Activated gamma-delta T cell treated with Interleukin-2 at 50 U/mL for 16 hours (primary cell): Measurements from ENCODE around the gene SPATA6.
"Not testable (repeated sequence)": the region's sequence is repeated elsewhere in the genome, so short reads cannot be mapped to it uniquely, and the experiment has no call there.

ENCODE experiments used
- DNase-seq: peaks from one replicate; pipeline ENCODE4 v3.0.0-alpha.2; 2020

SPATA6 gene

GRCh38 chr1:48338257-48338656 is 133.7 kb downstream of the SPATA6 start:
- no peak for DNase-seq

GRCh38 chr1:48333316-48333715 is 138.7 kb downstream of the SPATA6 start:
- no peak for DNase-seq

GRCh38 chr1:48332115-48332514 is 139.9 kb downstream of the SPATA6 start:
- no peak for DNase-seq

- no peak for DNase-seq
Observed at GRCh38 chr1:48329905-48330304, 142.1 kb downstream of the SPATA6 start.

GRCh38 chr1:48329486-48329885 is 142.5 kb downstream of the SPATA6 start:
- no peak for DNase-seq

GRCh38 chr1:48311829-48312228 is 160.2 kb downstream of the SPATA6 start:
- DNase-seq = not testable (repeated sequence)

- no peak for DNase-seq
Observed at GRCh38 chr1:48309564-48310082, 162.4 kb downstream of the SPATA6 start.

- DNase-seq = no peak
Observed at GRCh38 chr1:48302652-48303051, 169.4 kb downstream of the SPATA6 start.

- no peak for DNase-seq
Observed at GRCh38 chr1:48294656-48295055, 177.3 kb downstream of the SPATA6 start.

GRCh38 chr1:48294094-48294493 is 177.9 kb downstream of the SPATA6 start:
- DNase-seq = not testable (repeated sequence)

GRCh38 chr1:48292706-48293105 is 179.3 kb downstream of the SPATA6 start:
- DNase-seq = no peak

GRCh38 chr1:48291421-48291820 is 180.6 kb downstream of the SPATA6 start:
- DNase-seq = no peak

GRCh38 chr1:48285525-48285924 is 186.5 kb downstream of the SPATA6 start:
- DNase-seq = no peak

GRCh38 chr1:48284696-48285420 is 187.1 kb downstream of the SPATA6 start:
- not testable (repeated sequence) for DNase-seq

- DNase-seq = not testable (repeated sequence)
Observed at GRCh38 chr1:48282329-48282728, 189.7 kb downstream of the SPATA6 start.

GRCh38 chr1:48277437-48277836 is 194.6 kb downstream of the SPATA6 start:
- not testable (repeated sequence) for DNase-seq

- no peak for DNase-seq
Observed at GRCh38 chr1:48266576-48266975, 205.4 kb downstream of the SPATA6 start.

- no peak for DNase-seq
Observed at GRCh38 chr1:48263041-48263440, 209.0 kb downstream of the SPATA6 start.

GRCh38 chr1:48261881-48262400 is 210.1 kb downstream of the SPATA6 start:
- no peak for DNase-seq

GRCh38 chr1:48258106-48258505 is 213.9 kb downstream of the SPATA6 start:
- DNase-seq = no peak

- no peak for DNase-seq
Observed at GRCh38 chr1:48254254-48254653, 217.8 kb downstream of the SPATA6 start.

- DNase-seq = no peak
Observed at GRCh38 chr1:48251821-48252220, 220.2 kb downstream of the SPATA6 start.

GRCh38 chr1:48251323-48251722 is 220.7 kb downstream of the SPATA6 start:
- no peak for DNase-seq

- no peak for DNase-seq
Observed at GRCh38 chr1:48250572-48250971, 221.4 kb downstream of the SPATA6 start.

GRCh38 chr1:48249868-48250267 is 222.1 kb downstream of the SPATA6 start:
- no peak for DNase-seq
